HepG2 (cell line): ENCODE results near the gene PDZD2.

Experiments used
- BRCA1 ChIP-seq: sonication (generic); formaldehyde crosslinking; IDR thresholded peaks from 2 replicates; pipeline ENCODE4 v1.4.0; 2020; ENCODE audit warnings: missing genetic modification reagents
- CHD2 ChIP-seq: IDR thresholded peaks from 2 replicates; pipeline ENCODE4 v1.6.1; 2011; ENCODE audit warnings: low read depth, low read length, improper control_type of control experiment
- CREBL2 ChIP-seq: sonication (generic); formaldehyde crosslinking; IDR thresholded peaks from 2 replicates; pipeline ENCODE4 v1.8.1; 2023; ENCODE audit warnings: missing genetic modification reagents, mild to moderate bottlenecking, borderline replicate concordance
- MAFK ChIP-seq, 2 experiments: IDR thresholded peaks in 1 of 2; conservative IDR thresholded peaks in 1 of 2; 2 replicates each; pipeline ENCODE4 v1.6.1; 2011; ENCODE audit warnings: improper control_type of control experiment in 2 of 2, low read length in 2 of 2
- NFKB2 ChIP-seq: sonication (generic); formaldehyde crosslinking; IDR thresholded peaks from 2 replicates; pipeline ENCODE4 v1.4.0; 2020; ENCODE audit warnings: missing genetic modification reagents, borderline replicate concordance
- NR2F2 ChIP-seq: IDR thresholded peaks from 2 replicates; pipeline ENCODE4 v1.6.1; 2012; ENCODE audit warnings: low read depth, inconsistent platforms, borderline replicate concordance
- PAX8 ChIP-seq: sonication (generic); formaldehyde crosslinking; IDR thresholded peaks from 2 replicates; pipeline ENCODE4 v1.8.0; 2022; ENCODE audit warnings: mild to moderate bottlenecking, missing genetic modification reagents, borderline replicate concordance
- SMC3 ChIP-seq: IDR thresholded peaks from 2 replicates; pipeline ENCODE4 v1.6.1; 2011; ENCODE audit warnings: low read length, improper control_type of control experiment
- ZNF234 ChIP-seq: sonication (generic); formaldehyde crosslinking; conservative IDR thresholded peaks from 2 replicates; pipeline ENCODE4 v1.5.1; 2020; ENCODE audit warnings: mild to moderate bottlenecking, missing genetic modification reagents
- ZNF512 ChIP-seq: sonication (generic); formaldehyde crosslinking; IDR thresholded peaks from 2 replicates; pipeline ENCODE4 v1.4.0; 2020; ENCODE audit warnings: mild to moderate bottlenecking, missing genetic modification reagents

DNA sequence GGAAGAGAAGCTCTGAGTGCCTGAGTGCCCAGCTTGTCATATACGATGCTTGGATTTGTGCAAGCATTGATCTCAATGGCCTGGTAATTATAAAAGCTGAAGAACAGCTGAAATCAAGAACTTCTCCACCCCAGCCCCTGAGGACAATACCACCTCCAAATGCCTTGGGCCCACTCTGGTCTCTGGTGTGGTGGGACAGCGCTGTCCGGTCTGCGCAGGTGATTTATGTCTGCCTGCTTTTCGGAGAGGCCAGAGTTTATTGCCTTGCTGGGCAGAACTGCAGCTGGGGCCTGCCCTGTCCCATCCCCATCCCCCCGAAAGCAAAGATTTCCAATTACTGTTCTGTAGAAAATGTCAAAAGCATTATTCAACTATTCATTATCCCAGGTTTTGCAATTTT lies 1.1 kb upstream of the PDZD2 start:
- no peak for TF ChIP-seq NFKB2
- TF ChIP-seq SMC3: no peak
- TF ChIP-seq PAX8 (CRISPR knock-in tag): no peak
- no peak for TF ChIP-seq BRCA1 (CRISPR knock-in tag)
- no peak for TF ChIP-seq NR2F2
- no peak for TF ChIP-seq ZNF512 (CRISPR knock-in tag)
- TF ChIP-seq CREBL2 (CRISPR knock-in tag): no peak
- TF ChIP-seq CHD2: no peak
- no peak for TF ChIP-seq ZNF234
- no peak for TF ChIP-seq MAFK (conservative IDR thresholded peaks at IDR 0.05 in 1 of 2, IDR thresholded peaks at IDR 0.05 in 1 of 2; ENCODE audit: low read length in 2 of 2)
